Right renal pelvis (tissue), 4 donors: Measurements from ENCODE around the gene BDH1. TPM values are rescaled to one million over a fixed set of nuclear protein-coding genes. Genes with fewer than 3 reads are reported as not detected.
"Not testable (repeated sequence)": the region's sequence is repeated elsewhere in the genome, so short reads cannot be mapped to it uniquely, and the experiment has no call there.

ENCODE experiments used
- DNase-seq, 4 donors: peaks; one replicate each; pipeline ENCODE4 v3.0.0-alpha.2; 2013; ENCODE audit warnings: low read depth in 4 of 4, low spot score in 3 of 4, missing footprints in 1 of 4
- polyA plus RNA-seq, 4 donors: library from polyadenylated mRNA; unstranded; fragments of 120-200 nt; gene quantifications; one replicate each; pipeline ENCODE4 v1.2.1, GENCODE V29; 2013; ENCODE audit not compliant: insufficient read length in 4 of 4

Gene BDH1
- polyA plus RNA-seq: 10 to 100 TPM; 35.5 to 47.6 (median 41.2) TPM

- DNase-seq: no peak
Measured at GRCh38 chr3:197555281-197556261, at the start of gene BDH1. TSS of gene BDH1 (minus strand) at chr3:197555968. CDS start at chr3:197546443, 9,525 bp downstream.

- no peak for DNase-seq
Measured at GRCh38 chr3:197603317-197603933, 47.7 kb upstream of the BDH1 start.

GRCh38 chr3:197602351-197602750, 46.6 kb upstream of the BDH1 start:
- DNase-seq: not testable (repeated sequence)

GRCh38 chr3:197601566-197601840, 45.7 kb upstream of the BDH1 start:
- DNase-seq: not testable (repeated sequence)

- no peak for DNase-seq
Measured at GRCh38 chr3:197600796-197601565, 45.2 kb upstream of the BDH1 start.

GRCh38 chr3:197599089-197599765, 43.5 kb upstream of the BDH1 start:
- peak; percentile 47 to 64 (median 59) for DNase-seq

GRCh38 chr3:197598404-197598980, 42.7 kb upstream of the BDH1 start:
- DNase-seq: no peak

GRCh38 chr3:197597335-197597734, 41.6 kb upstream of the BDH1 start:
- no peak for DNase-seq

GRCh38 chr3:197595470-197596185, 39.9 kb upstream of the BDH1 start:
- no peak for DNase-seq

GRCh38 chr3:197593046-197593380, 37.2 kb upstream of the BDH1 start:
- no peak for DNase-seq

- no peak for DNase-seq
Measured at GRCh38 chr3:197592361-197593045, 36.7 kb upstream of the BDH1 start.

GRCh38 chr3:197591816-197592215, 36.0 kb upstream of the BDH1 start:
- DNase-seq: no peak

- DNase-seq: no peak
Measured at GRCh38 chr3:197590313-197590962, 34.7 kb upstream of the BDH1 start.

- DNase-seq: no peak
Measured at GRCh38 chr3:197589545-197589944, 33.8 kb upstream of the BDH1 start.

- DNase-seq: not testable (repeated sequence)
Measured at GRCh38 chr3:197586768-197587167, 31.0 kb upstream of the BDH1 start.

GRCh38 chr3:197586181-197586580, 30.4 kb upstream of the BDH1 start:
- DNase-seq: no peak

GRCh38 chr3:197584733-197585132, 29.0 kb upstream of the BDH1 start:
- no peak for DNase-seq

- no peak for DNase-seq
Measured at GRCh38 chr3:197583371-197583770, 27.6 kb upstream of the BDH1 start.

- DNase-seq: no peak
Measured at GRCh38 chr3:197580253-197580691, 24.5 kb upstream of the BDH1 start.
